Mesothelial cell of epicardium (in vitro differentiated cells): ENCODE data around the gene GIPC1. TPM values are rescaled to one million over a fixed set of nuclear protein-coding genes. Genes with fewer than 3 reads are reported as not detected.
A peak's percentile ranks its signal among the peaks of the same experiment; 100 is the strongest.

Experiments used
- DNase-seq, 2 experiments: peaks; one replicate each; pipeline ENCODE4 v3.0.0; 2021; ENCODE audit warnings: low spot score in 2 of 2; ENCODE audit not compliant: unreplicated experiment in 2 of 2
- H3K27ac Mint-ChIP-seq: 2 replicates; pipeline ENCODE4 v1.8.0; 2021; ENCODE audit warnings: mixed read lengths
- H3K27me3 Mint-ChIP-seq: 2 replicates; pipeline ENCODE4 v1.8.0; 2021; ENCODE audit warnings: low read depth, mixed read lengths
- H3K36me3 Mint-ChIP-seq: 2 replicates; pipeline ENCODE4 v1.8.0; 2021; ENCODE audit warnings: mixed read lengths
- H3K4me1 Mint-ChIP-seq: 2 replicates; pipeline ENCODE4 v1.8.0; 2021; ENCODE audit warnings: mixed read lengths
- H3K4me3 Mint-ChIP-seq: 2 replicates; pipeline ENCODE4 v1.8.0; 2021; ENCODE audit warnings: mild to moderate bottlenecking, moderate library complexity, mixed read lengths
- H3K9me3 Mint-ChIP-seq: 2 replicates; pipeline ENCODE4 v1.8.0; 2021; ENCODE audit warnings: mixed read lengths
- CTCF ChIP-seq: fragments of 200-600 bp; sonication (generic); IDR thresholded peaks from one replicate; pipeline ENCODE4 v1.5.0; 2021; ENCODE audit warnings: antibody characterized with exemption; ENCODE audit not compliant: unreplicated experiment
- total RNA-seq: library from RNA; stranded (reverse); gene quantifications from 3 replicates; pipeline ENCODE4 v1.2.1, GENCODE V29; 2021

The GIPC1 gene
- total RNA-seq, 1 donor from 2014 or later = 108 TPM

GRCh38 chr19:14540741-14541525, 45.0 kb upstream of the GIPC1 start:
- no peaks in the 10 kb centered on the region for H3K27me3 Mint-ChIP-seq
- no peaks in the 10 kb centered on the region for H3K36me3 Mint-ChIP-seq
- no peak overlapping the region for H3K4me3 Mint-ChIP-seq
- TF ChIP-seq CTCF = no peak
- H3K4me1 Mint-ChIP-seq = peaks cover 24% of the 10 kb centered on the region
- DNase-seq = no peak
- no peak overlapping the region for H3K27ac Mint-ChIP-seq
- H3K9me3 Mint-ChIP-seq = no peaks in the 10 kb centered on the region

- Mint-ChIP-seq H3K4me3 (peak overlapping the region; percentile 69), H3K4me1 (peaks cover 12% of the 10 kb centered on the region), H3K36me3 (peaks cover 3% of the 10 kb centered on the region), H3K27me3 (no peaks in the 10 kb centered on the region), H3K9me3 (no peaks in the 10 kb centered on the region), H3K27ac (peak overlapping the region; percentile 87)
- peak; percentile 68 to 74 for DNase-seq
- no peak for TF ChIP-seq CTCF
Measured at GRCh38 chr19:14536926-14537692, 41.2 kb upstream of the GIPC1 start.

- Mint-ChIP-seq H3K36me3 (peaks cover 3% of the 10 kb centered on the region), H3K9me3 (no peaks in the 10 kb centered on the region), H3K27ac (peak overlapping the region; percentile 59), H3K27me3 (no peaks in the 10 kb centered on the region), H3K4me3 (no peak overlapping the region), H3K4me1 (peaks cover 21% of the 10 kb centered on the region)
- no peak for TF ChIP-seq CTCF
- DNase-seq = no peak
Measured at GRCh38 chr19:14533450-14533849, 37.5 kb upstream of the GIPC1 start.

GRCh38 chr19:14530506-14530905, 34.6 kb upstream of the GIPC1 start:
- TF ChIP-seq CTCF = no peak
- DNase-seq = no peak
- peak overlapping the region; percentile 53 for H3K4me3 Mint-ChIP-seq
- H3K27ac Mint-ChIP-seq = no peak overlapping the region
- peaks cover 3% of the 10 kb centered on the region for H3K36me3 Mint-ChIP-seq
- H3K4me1 Mint-ChIP-seq = peaks cover 26% of the 10 kb centered on the region
- no peaks in the 10 kb centered on the region for H3K9me3 Mint-ChIP-seq
- no peaks in the 10 kb centered on the region for H3K27me3 Mint-ChIP-seq

- Mint-ChIP-seq H3K36me3 (peaks cover 3% of the 10 kb centered on the region), H3K4me1 (peaks cover 29% of the 10 kb centered on the region), H3K27ac (peak overlapping the region; percentile 96), H3K27me3 (no peaks in the 10 kb centered on the region), H3K4me3 (peak overlapping the region; percentile 95), H3K9me3 (no peaks in the 10 kb centered on the region)
- DNase-seq = no peak
- no peak for TF ChIP-seq CTCF
Measured at GRCh38 chr19:14530005-14530348, 34.0 kb upstream of the GIPC1 start.
